GM12878 (cell line): ENCODE results near the gene AURKA. TPM values are rescaled to one million over a fixed set of nuclear protein-coding genes. Genes with fewer than 3 reads are reported as not detected.

ENCODE experiments used
- ATAC-seq: fragments of 200-7000 bp; cut with Tn5 transposase; 3 replicates; pipeline ENCODE4 v1.9.1; 2020; ENCODE audit warnings: mild to moderate bottlenecking, moderate library complexity
- BruUV-seq: library from RNA; stranded (reverse); fragments of 400-500 nt; replicated peaks from 2 replicates; lab custom pipeline; 2021; lab: Mats Ljungman, UMichigan
- CTCF ChIA-PET: fragments of 300-600 bp; sonication (Branson Sonifier 250); formaldehyde crosslinking; extraction: SDS; loops from one replicate; lab custom pipeline; 2021; ENCODE audit warnings: inconsistent platforms; lab: Yijun Ruan, JAX
- POLR2A ChIA-PET: fragments of 350-600 bp; formaldehyde crosslinking; extraction: SDS; loops from one replicate; lab custom pipeline; 2021; ENCODE audit warnings: inconsistent platforms; lab: Charles Lee
- RAD21 ChIA-PET: fragments of 300-600 bp; sonication (Branson Sonifier 250); formaldehyde crosslinking; loops from one replicate; lab custom pipeline; 2023; ENCODE audit warnings: antibody characterized with exemption; ENCODE audit not compliant: unreplicated experiment; lab: Charles Lee
- SMC1A ChIA-PET: fragments of 300-600 bp; sonication (Branson Sonifier 250); formaldehyde crosslinking; loops from one replicate; lab custom pipeline; 2023; ENCODE audit not compliant: unreplicated experiment, uncharacterized antibody; lab: Charles Lee
- DNase-seq: peaks from one replicate; pipeline ENCODE4 v3.0.0-alpha.2; 2011; ENCODE audit warnings: low read depth, low spot score
- FAIRE-seq: peaks from 3 replicates; lab custom pipeline; 2011; peaks lifted over from hg19 to GRCh38; lab: Jason Lieb, UNC
- H2AFZ ChIP-seq: 2 replicates; pipeline ENCODE4 v1.6.0; 2011; ENCODE audit warnings: low read depth, low read length, control low read depth; ENCODE audit not compliant: control insufficient read depth
- H3K27ac ChIP-seq: 2 replicates; pipeline ENCODE4 v1.5.1; 2011; ENCODE audit warnings: control low read depth; ENCODE audit not compliant: control insufficient read depth, insufficient read depth
- H3K27me3 ChIP-seq, 2 experiments: replicated peaks in 1 of 2; 2 replicates each; pipeline versions ENCODE4 v1.6.0 to v1.6.1; 2011; ENCODE audit warnings: low read length in 1 of 2; ENCODE audit not compliant: control insufficient read depth in 2 of 2, insufficient read depth in 2 of 2
- H3K36me3 ChIP-seq, 2 experiments: 2 replicates each; pipeline ENCODE4 v1.5.1; 2011; ENCODE audit warnings: low read length in 1 of 2; ENCODE audit not compliant: control insufficient read depth in 2 of 2, insufficient read depth in 2 of 2
- H3K4me1 ChIP-seq: 2 replicates; pipeline ENCODE4 v1.6.1; 2011; ENCODE audit warnings: mild to moderate bottlenecking, low read length, moderate library complexity, mixed read lengths; ENCODE audit not compliant: control insufficient read depth, insufficient read depth
- H3K4me2 ChIP-seq: 2 replicates; pipeline ENCODE4 v1.6.0; 2011; ENCODE audit warnings: control low read depth; ENCODE audit not compliant: control insufficient read depth, insufficient read depth
- H3K4me3 ChIP-seq: fragments of 200-600 bp; sonication (generic); 2 replicates; pipeline ENCODE4 v1.5.1; 2016
- H3K79me2 ChIP-seq: 2 replicates; pipeline ENCODE4 v1.6.0; 2011; ENCODE audit warnings: low read length; ENCODE audit not compliant: control insufficient read depth, insufficient read depth
- H3K9ac ChIP-seq: 2 replicates; pipeline ENCODE4 v1.8.0; 2011; ENCODE audit warnings: low read length, control low read depth, mixed read lengths; ENCODE audit not compliant: control insufficient read depth, insufficient read depth
- H3K9me3 ChIP-seq: replicated peaks from 3 replicates; pipeline ENCODE4 v1.5.1; 2011; ENCODE audit warnings: mild to moderate bottlenecking, low read length; ENCODE audit not compliant: control insufficient read depth, insufficient read depth
- H4K20me1 ChIP-seq: 2 replicates; pipeline ENCODE4 v1.6.0; 2011; ENCODE audit not compliant: control insufficient read depth, insufficient read depth
- ATF3 ChIP-seq: IDR thresholded peaks from 2 replicates; pipeline ENCODE4 v1.6.1; 2011; ENCODE audit warnings: low read depth, mild to moderate bottlenecking, low read length, moderate library complexity, borderline replicate concordance; ENCODE audit errors: extremely low read depth
- E2F8 ChIP-seq: fragments of 450-650 bp; IDR thresholded peaks from 2 replicates; pipeline ENCODE4 v1.6.1; 2018; ENCODE audit warnings: mild to moderate bottlenecking, low read depth, moderate library complexity; ENCODE audit not compliant: partially characterized antibody
- HDAC6 ChIP-seq: fragments of 200-600 bp; sonication (generic); IDR thresholded peaks from one replicate; pipeline ENCODE4 v1.8.0; 2017; ENCODE audit warnings: antibody characterized with exemption; ENCODE audit not compliant: unreplicated experiment
- IRF5 ChIP-seq: fragments of 450-650 bp; IDR thresholded peaks from 2 replicates; pipeline ENCODE4 v1.6.1; 2017; ENCODE audit warnings: borderline replicate concordance
- LARP7 ChIP-seq: fragments of 450-650 bp; IDR thresholded peaks from 2 replicates; pipeline ENCODE4 v1.6.1; 2017; ENCODE audit warnings: mild to moderate bottlenecking
- NFYB ChIP-seq: IDR thresholded peaks from 2 replicates; pipeline ENCODE4 v1.6.1; 2011; ENCODE audit warnings: low read depth, mild to moderate bottlenecking, low read length, improper control_type of control experiment, moderate library complexity; ENCODE audit not compliant: insufficient read depth
- NR2C2 ChIP-seq: IDR thresholded peaks from 2 replicates; pipeline ENCODE4 v1.6.1; 2011; ENCODE audit warnings: borderline replicate concordance, low read depth; ENCODE audit not compliant: control insufficient read depth, insufficient read length
- RAD21 ChIP-seq: IDR thresholded peaks from 2 replicates; pipeline ENCODE4 v1.6.1; 2011; ENCODE audit warnings: mild to moderate bottlenecking, low read depth, low read length, moderate library complexity; ENCODE audit not compliant: insufficient read depth
- RUNX3 ChIP-seq: IDR thresholded peaks from 2 replicates; pipeline ENCODE4 v1.6.1; 2012; ENCODE audit warnings: low read length, inconsistent platforms
- SMC3 ChIP-seq: IDR thresholded peaks from 2 replicates; pipeline ENCODE4 v1.6.1; 2011; ENCODE audit warnings: low read length, improper control_type of control experiment, borderline replicate concordance
- TBL1XR1 ChIP-seq: IDR thresholded peaks from 2 replicates; pipeline ENCODE4 v1.6.1; 2012; ENCODE audit warnings: low read depth, low read length, improper control_type of control experiment
- WGBS: methylation state at CpG from one replicate; pipeline ENCODE4 v1.1.6; 2016; ENCODE audit warnings: low lambda C conversion rate; ENCODE audit not compliant: insufficient replicate concordance, insufficient coverage; ENCODE audit errors: missing lambda C conversion rate; 5-methylcytosine and 5-hydroxymethylcytosine counted together
- in situ Hi-C: fragments of 300-500 bp; cut with MboI; formaldehyde crosslinking; loops from 9 replicates; pipeline ENCODE4 v1.14.3; 2018; ENCODE audit warnings: mixed read lengths
- intact Hi-C: fragments of 100-400 bp; cut with micrococcal nuclease; formaldehyde crosslinking; loops from one replicate; pipeline ENCODE4 v1.14.2; 2022; ENCODE audit not compliant: unreplicated experiment
- polyA plus RNA-seq, 11 experiments: library from polyadenylated mRNA; depleted of rRNA in 4 of 11; unstranded in 6 of 11; stranded (reverse) in 5 of 11; fragments of >200 nt; fragmentation: Nextera tagmentation in 4 of 11; fragmentation: Illumina TruSeq in 1 of 11; extraction: Ambion mirVana in 4 of 11; extraction: Trizol in 1 of 11; gene quantifications; 1 replicate in 1 of 11; 2 replicates in 10 of 11; pipeline versions ENCODE4 v1.2.1 to v1.2.3, GENCODE V29; 2011 to 2016; ENCODE audit warnings: inconsistent platforms in 2 of 11, missing spikeins in 2 of 11, low read depth in 1 of 11
- total RNA-seq, 4 experiments: library from RNA; depleted of rRNA in 3 of 4; stranded (reverse); fragments of >200 nt in 3 of 4; fragmentation: Illumina TruSeq in 1 of 4; extraction: Trizol in 1 of 4; gene quantifications; 2 replicates each; pipeline versions ENCODE4 v1.2.1 to v1.2.3, GENCODE V29; 2013 to 2021
- TF ChIP-seq, protein P1 (sequence below): IDR thresholded peaks from 2 replicates; pipeline ENCODE4 v1.6.1; 2012; ENCODE audit warnings: low read depth, low read length, improper control_type of control experiment
- TF ChIP-seq, protein P2 (sequence below): IDR thresholded peaks from 2 replicates; pipeline ENCODE4 v1.6.1; 2012; ENCODE audit warnings: improper control_type of control experiment, low read depth, low read length; ENCODE audit not compliant: insufficient replicate concordance

The AURKA gene
- total and polyA plus RNA-seq, 10 of the 15 experiments (the other 5 are each of a cell fraction or from before 2014, with no cell fraction given), result 57.3 to 122 (median 73.4) TPM

DNA sequence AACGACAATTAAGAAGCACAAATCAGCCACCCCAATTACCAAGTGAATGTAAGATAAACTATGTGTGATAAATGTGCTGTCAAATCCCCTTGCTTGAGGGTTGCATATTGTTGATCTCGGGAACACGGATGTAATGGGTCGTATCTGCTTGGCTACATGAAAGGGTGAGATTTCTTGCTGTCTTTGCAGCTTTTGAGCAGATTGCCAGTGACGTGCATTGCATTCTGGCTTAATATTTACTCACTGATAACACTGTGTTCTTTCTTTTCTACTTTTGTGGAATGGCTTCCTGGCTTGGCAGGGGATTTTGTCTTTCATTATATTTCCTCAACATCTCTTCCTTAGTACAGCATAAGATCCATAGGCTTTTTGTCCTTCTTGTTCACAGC lies 43.7 kb downstream of the AURKA start:
- Histone ChIP-seq H2AFZ (no peak overlapping the region), H3K4me2 (no peak overlapping the region), H3K4me1 (no peaks in the 10 kb centered on the region), H3K27ac (no peak overlapping the region), H3K9me3 (no peaks in the 10 kb centered on the region), H3K4me3 (no peak overlapping the region), H3K36me3 (no peaks in the 10 kb centered on the region), H3K27me3 (peaks cover 0 to 10% of the 10 kb centered on the region in 2 experiments; a peak in 2 of 4 replicates), H3K79me2 (no peaks in the 10 kb centered on the region), H3K9ac (no peak overlapping the region), H4K20me1 (no peaks in the 10 kb centered on the region)
- ATAC-seq (no peak), DNase-seq (no peak), FAIRE-seq (no peak)
- no TSS peak for BruUV-seq
- SMC1A ChIA-PET, result no interaction called here
- POLR2A ChIA-PET, result interaction anchor here (0.7 to 1.0 kb wide), 2 partner anchors 11 to 1955 kb away, joined by 3 to 4 read pairs; partner anchors contain the start of gene FAM210B
- CTCF ChIA-PET, result no interaction called here
- no peak for TF ChIP-seq LARP7
- TF ChIP-seq, protein P1, sequence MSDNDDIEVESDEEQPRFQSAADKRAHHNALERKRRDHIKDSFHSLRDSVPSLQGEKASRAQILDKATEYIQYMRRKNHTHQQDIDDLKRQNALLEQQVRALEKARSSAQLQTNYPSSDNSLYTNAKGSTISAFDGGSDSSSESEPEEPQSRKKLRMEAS, result no peak
- no peak for TF ChIP-seq E2F8
- TF ChIP-seq NFYB, result no peak
- TF ChIP-seq ATF3, result no peak
- TF ChIP-seq RAD21, result no peak
- TF ChIP-seq RUNX3, result no peak
- no peak for TF ChIP-seq IRF5
- no peak for TF ChIP-seq HDAC6
- no peak for TF ChIP-seq SMC3
- TF ChIP-seq TBL1XR1, result no peak
- TF ChIP-seq NR2C2, result no peak
- TF ChIP-seq, protein P2, sequence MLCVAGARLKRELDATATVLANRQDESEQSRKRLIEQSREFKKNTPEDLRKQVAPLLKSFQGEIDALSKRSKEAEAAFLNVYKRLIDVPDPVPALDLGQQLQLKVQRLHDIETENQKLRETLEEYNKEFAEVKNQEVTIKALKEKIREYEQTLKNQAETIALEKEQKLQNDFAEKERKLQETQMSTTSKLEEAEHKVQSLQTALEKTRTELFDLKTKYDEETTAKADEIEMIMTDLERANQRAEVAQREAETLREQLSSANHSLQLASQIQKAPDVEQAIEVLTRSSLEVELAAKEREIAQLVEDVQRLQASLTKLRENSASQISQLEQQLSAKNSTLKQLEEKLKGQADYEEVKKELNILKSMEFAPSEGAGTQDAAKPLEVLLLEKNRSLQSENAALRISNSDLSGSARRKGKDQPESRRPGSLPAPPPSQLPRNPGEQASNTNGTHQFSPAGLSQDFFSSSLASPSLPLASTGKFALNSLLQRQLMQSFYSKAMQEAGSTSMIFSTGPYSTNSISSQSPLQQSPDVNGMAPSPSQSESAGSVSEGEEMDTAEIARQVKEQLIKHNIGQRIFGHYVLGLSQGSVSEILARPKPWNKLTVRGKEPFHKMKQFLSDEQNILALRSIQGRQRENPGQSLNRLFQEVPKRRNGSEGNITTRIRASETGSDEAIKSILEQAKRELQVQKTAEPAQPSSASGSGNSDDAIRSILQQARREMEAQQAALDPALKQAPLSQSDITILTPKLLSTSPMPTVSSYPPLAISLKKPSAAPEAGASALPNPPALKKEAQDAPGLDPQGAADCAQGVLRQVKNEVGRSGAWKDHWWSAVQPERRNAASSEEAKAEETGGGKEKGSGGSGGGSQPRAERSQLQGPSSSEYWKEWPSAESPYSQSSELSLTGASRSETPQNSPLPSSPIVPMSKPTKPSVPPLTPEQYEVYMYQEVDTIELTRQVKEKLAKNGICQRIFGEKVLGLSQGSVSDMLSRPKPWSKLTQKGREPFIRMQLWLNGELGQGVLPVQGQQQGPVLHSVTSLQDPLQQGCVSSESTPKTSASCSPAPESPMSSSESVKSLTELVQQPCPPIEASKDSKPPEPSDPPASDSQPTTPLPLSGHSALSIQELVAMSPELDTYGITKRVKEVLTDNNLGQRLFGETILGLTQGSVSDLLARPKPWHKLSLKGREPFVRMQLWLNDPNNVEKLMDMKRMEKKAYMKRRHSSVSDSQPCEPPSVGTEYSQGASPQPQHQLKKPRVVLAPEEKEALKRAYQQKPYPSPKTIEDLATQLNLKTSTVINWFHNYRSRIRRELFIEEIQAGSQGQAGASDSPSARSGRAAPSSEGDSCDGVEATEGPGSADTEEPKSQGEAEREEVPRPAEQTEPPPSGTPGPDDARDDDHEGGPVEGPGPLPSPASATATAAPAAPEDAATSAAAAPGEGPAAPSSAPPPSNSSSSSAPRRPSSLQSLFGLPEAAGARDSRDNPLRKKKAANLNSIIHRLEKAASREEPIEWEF, result no peak
- WGBS, result 0% methylated on average over 5 of the region's 5 CpGs
- in situ Hi-C loops, result no loop called here
- intact Hi-C loops, result no loop called here
- RAD21 ChIA-PET, result no interaction called here
